Frontal cortex (tissue), 4 donors: ENCODE data around the gene GMPPA. TPM values are rescaled to one million over a fixed set of nuclear protein-coding genes. Genes with fewer than 3 reads are reported as not detected.

Experiments used
- DNase-seq, 2 donors: peaks; one replicate each; pipeline ENCODE4 v3.0.0; 2012; ENCODE audit warnings: low spot score in 2 of 2
- FAIRE-seq: peaks from 2 replicates; lab custom pipeline; 2012; peaks lifted over from hg19 to GRCh38; lab: Jason Lieb, UNC
- total RNA-seq: library from RNA; depleted of rRNA; stranded (reverse); fragments of >200 nt; gene quantifications from one replicate; pipeline ENCODE4 v1.2.3, GENCODE V29; 2014
- donor health status: control.
- donor health status: control.
- donor health status: control.

GMPPA gene
- total RNA-seq, 1 donor from 2014 or later = 13.0 TPM

GRCh38 chr2:219499058-219499307, 292 bp downstream of the GMPPA start:
- no peak for FAIRE-seq
- no peak for DNase-seq

DNA sequence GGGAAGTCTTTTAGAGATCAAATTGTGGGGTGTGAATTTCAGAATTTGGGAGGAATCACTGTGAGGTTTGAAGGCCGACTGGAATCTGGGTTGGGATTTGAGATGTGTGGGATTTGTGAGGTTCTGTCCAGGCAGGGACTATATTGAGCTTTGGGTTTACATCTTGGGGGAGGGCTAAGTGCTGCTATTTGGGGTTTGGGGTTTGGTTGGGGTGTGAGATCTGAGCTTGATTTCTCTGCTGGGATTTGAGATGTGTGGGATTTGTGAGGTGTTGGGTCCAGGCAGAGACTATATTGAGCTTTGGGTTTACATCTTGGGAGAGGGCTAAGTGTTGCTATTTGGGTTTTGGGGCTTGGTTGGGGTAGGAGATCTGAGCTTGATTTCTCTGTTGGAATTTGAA, 864 bp downstream of the GMPPA start:
- FAIRE-seq (no peak), DNase-seq (no peak)

- no peak for DNase-seq
- no peak for FAIRE-seq
Measured at GRCh38 chr2:219500135-219500534, 1.4 kb downstream of the GMPPA start.

DNA sequence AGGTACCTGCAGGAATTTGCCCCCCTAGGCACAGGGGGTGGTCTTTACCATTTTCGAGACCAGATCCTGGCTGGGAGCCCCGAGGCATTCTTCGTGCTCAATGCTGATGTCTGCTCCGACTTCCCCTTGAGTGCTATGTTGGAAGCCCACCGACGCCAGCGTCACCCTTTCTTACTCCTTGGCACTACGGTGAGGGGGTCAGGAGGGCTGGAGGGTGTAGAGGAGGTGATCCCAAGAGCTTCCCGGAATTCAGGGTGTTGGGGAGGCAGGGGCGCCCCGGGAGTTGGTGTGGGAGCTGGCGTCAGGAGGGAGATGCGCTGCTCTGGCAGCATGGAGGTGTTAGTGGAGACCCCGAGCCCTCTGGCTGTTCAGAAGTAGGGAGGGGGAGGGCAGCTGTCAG, 3.2 kb downstream of the GMPPA start:
- FAIRE-seq (no peak), DNase-seq (no peak)

DNA sequence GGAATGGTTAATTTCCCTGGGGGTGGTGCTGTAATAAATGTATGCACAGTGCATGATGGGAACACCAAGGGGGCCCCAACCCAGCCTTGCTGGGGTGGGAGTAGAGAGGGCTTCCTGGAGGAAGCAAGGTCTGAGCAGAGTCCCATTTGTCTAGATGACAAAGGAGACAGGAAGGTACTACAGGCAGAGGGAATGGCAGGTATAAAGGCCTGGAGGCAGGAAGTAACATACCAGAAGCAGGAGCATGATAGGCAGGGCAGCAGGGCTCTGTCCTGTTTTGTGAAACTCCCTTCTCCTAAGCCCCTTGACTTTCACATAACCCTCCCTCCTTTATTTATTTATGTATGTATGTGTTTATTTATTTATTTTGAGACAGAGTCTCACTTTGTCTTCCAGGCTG, 3.9 kb downstream of the GMPPA start:
- FAIRE-seq (no peak), DNase-seq (no peak)

GRCh38 chr2:219505585-219505984, 6.9 kb downstream of the GMPPA start:
- DNase-seq (no peak), FAIRE-seq (no peak)

GRCh38 chr2:219506153-219506801, 7.6 kb downstream of the GMPPA start:
- DNase-seq = no peak
- FAIRE-seq = no peak

DNA sequence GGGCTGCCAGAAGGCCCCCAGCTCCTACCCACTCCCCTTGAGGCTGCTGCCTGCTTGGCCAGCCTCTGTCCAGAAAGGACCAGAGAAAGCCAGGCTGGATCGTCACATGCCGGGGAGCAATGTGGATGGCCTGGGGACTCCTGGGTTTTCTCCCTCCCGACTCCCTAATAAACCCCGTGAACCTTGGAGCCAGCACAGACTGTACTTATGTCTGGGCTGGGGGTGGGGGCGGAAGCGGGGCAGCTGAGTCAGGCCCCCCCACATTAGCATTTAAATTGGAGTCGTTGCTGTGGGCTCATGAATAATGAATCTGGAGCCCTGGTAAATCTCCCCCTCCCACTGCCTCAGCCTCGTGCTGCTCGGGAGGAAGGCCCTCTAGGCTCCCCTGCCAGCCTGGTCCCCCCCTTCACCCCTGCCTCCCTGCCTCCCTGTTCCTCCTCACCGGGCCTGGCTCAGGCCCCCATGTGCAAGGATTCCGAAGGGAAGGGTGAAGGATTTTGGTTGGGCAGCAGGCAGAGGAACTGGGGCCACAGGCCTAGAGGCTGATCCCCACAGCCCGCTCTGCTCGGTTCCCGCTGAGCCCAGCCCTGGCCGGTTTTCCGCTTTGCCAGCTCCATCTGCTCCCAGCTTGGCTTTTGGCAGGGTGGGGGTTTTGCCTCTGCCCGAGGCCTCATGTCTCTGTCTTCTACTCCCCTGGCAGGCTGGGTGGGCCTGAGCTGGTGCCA, 8.3 kb downstream of the GMPPA start:
- DNase-seq = no peak
- no peak for FAIRE-seq

GRCh38 chr2:219507581-219508443, 9.1 kb downstream of the GMPPA start:
- FAIRE-seq (no peak), DNase-seq (no peak)

- FAIRE-seq (no peak), DNase-seq (no peak)
Measured at GRCh38 chr2:219508444-219508734, 9.7 kb downstream of the GMPPA start.

DNA sequence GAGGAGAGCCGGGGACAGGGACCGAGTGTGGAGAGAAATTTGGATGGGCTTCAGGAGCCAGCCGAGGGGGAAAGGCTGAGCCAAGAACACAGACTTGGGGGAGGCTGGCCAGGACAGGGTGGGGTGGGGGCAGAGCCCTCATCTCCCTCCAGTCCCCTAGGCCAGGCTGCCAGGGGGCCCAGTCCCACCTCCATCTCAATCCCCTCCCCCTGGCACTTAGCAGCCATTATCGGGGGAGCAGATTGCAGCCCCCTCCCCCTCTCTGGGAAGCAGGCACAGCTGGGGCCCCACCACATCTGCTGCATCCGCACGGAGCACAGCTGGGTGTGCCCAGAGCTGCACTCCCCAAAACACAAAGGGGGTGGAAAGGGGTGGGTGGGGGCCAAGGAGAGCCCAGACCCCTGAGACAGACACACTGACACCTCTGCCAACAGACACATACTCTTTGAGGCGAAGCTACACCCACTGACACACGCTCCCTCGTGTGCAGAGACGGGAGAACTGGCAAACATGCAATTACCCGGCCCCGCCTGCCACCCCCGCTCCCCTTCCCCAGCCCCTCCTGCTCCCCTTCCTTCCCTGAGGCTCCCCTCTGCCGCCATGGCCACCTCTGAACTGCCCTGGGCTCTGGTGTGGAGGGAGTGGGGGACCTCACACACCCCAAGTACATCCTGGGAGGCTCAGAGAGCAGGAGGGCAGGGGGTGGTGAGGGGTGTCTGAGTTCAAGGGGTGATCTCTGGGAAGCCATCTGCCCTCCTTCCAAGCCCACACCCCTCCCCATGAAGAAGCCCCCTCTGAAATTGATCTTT, 10.5 kb downstream of the GMPPA start:
- no peak for DNase-seq
- no peak for FAIRE-seq

GRCh38 chr2:219509780-219510511, 11.3 kb downstream of the GMPPA start:
- FAIRE-seq (no peak), DNase-seq (peak; percentile 66 to 71)

DNA sequence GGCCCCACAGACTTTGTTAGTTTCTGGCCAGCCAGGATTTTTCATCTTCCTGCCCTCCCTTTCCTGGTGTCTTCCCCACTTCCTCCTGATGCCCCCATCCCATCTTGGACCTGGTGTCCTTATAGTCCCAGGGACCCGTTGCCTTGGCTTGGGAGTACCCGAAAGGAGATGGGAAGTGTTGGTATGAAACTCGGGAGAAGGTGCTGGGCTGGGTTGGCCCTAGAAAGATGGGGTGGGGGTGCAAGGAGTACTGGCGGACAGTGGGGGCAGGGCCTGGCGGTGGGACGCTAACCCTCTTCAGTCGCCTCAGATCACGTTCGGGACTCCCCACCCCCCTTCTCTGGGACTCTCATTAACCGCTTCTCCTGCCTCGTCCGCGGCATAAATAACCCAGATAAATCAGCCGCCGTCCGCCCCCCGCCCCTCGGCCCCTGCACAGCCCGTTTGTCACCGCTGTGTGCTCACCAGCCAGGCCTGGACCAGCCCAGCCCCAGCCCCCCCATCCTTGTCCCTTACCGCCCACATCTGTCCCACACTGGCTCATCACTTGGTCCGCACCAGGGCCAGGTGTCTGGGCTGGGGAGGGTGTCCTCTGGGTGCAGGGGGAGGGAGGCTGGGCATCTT, 11.9 kb downstream of the GMPPA start:
- DNase-seq = no peak

DNA sequence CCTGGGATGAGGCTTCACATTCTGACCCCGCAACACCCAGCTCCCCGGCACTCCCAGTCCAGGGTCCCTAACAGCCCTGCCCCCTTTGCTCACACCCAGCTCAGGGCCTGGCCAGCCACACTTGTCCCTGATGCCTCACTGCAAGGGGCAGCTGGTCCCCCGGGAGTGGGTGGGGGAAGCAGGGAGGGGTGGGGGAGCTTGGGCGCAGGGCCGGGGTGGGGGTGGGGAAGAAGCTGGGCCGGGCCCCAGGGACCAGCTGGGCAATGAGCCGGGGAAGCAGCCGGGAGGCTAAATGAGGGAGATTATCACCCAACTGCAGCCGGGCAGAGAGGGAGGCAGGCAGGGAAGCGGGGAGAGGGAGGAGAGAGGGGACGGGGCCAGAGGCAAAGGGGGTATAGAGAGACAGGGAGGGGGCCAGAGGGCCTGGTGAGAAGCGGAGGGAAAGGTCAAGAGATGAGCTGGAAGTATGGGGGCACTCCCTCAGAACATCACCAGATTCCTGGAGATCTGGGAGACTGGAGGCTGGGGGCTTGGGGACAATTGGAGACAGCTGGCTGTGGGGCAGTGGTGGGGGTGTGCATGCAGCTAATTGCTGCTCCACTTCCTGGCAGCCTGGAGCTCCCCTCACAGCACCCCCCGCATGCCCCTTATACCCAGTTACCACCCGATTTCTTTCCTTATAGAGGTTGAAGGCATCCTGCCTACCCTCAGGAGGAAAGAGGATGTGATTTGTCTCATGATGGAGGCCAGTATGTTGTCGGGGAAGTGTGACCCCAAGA, 13.0 kb downstream of the GMPPA start:
- DNase-seq (no peak), FAIRE-seq (no peak)

More for the DNA sequence above, 11.9 kb downstream of the GMPPA start:
- no peak for FAIRE-seq

- FAIRE-seq = no peak
Measured at GRCh38 chr2:219512524-219513216, 14.0 kb downstream of the GMPPA start.

DNA sequence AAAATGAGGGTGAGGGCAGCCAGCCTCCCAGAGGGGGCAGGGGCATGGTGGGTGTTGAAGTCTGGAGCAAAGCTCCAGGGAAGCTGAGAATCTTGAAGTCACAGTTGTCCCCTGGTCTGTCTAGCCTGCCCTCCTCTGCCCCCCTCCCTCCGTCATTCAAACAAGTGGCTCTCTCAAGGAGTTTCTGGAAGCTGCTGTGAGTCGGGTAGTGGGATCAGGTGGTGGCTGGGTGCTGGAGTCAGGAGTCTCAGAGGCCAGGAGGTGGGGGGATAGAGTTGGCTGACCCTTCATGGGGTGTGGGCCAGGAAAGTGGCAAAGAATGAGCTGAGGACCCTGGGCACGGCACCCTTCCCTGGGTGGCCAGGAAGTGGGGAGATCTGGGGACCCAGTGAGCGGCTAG, 15.1 kb downstream of the GMPPA start:
- DNase-seq (no peak), FAIRE-seq (no peak)

More at GRCh38 chr2:219512524-219513216, 14.0 kb downstream of the GMPPA start:
- no peak for DNase-seq

DNA sequence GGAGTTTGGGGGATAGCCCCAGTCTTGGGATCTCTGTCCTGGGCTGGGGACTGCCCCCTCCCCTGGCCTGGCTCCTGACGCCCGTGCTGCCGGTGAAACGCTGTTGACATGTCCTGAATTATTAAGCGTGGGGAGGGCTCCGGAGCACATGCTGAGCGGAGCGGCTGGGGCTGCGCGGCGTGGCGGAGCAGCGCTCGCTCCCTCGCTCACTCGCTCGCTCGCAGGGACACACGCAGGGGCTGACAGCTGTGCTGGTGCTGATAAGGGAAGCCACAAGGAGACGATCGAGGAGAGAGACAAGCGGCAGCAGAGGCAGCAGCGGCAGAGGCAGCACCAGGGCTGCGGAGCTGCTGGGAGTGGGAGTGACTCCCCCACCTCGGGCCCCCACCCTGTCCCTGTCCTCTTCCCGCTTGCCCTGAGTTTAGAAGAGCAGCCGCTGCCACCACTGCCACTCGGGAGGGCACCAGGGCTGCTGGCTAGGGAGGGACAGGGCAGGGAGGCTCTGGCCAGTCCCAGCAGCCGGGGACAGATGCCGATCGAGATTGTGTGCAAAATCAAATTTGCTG, 15.6 kb downstream of the GMPPA start, which contains the start of gene ASIC4:
Gene ASIC4, plus strand, starts transcription at position 287 of the 566 bp plus-strand sequence. Its CDS starts 243 bp downstream, at position 530.
- peak in 1 of 2 donors; percentile 60 for DNase-seq

More for the DNA sequence above, 15.6 kb downstream of the GMPPA start, which contains the start of gene ASIC4:
- no peak for FAIRE-seq
